OCI-LY1 (cell line): ENCODE measurements around the gene SLC1A2.

Experiments
- H2AFZ ChIP-seq: fragments of 200-600 bp; sonication (generic), shearing (Covaris generic); 2 replicates; pipeline ENCODE4 v1.6.0; 2014; ENCODE audit warnings: antibody characterized with exemption, mild to moderate bottlenecking, low read length
- H3F3A ChIP-seq: fragments of 200-600 bp; sonication (generic), shearing (Covaris generic); 2 replicates; pipeline ENCODE4 v1.6.0; 2014; ENCODE audit warnings: mild to moderate bottlenecking, antibody characterized with exemption, low read length, moderate library complexity; ENCODE audit not compliant: insufficient read depth
- H3K27ac ChIP-seq: fragments of 200-600 bp; sonication (generic); 2 replicates; pipeline ENCODE4 v1.5.1; 2014; ENCODE audit warnings: low read length, mixed run types, mild to moderate bottlenecking, low read depth; ENCODE audit not compliant: poor library complexity, severe bottlenecking
- H3K27me3 ChIP-seq: fragments of 200-600 bp; sonication (generic); 2 replicates; pipeline ENCODE4 v1.6.0; 2014; ENCODE audit warnings: antibody characterized with exemption, mild to moderate bottlenecking, low read length, moderate library complexity; ENCODE audit not compliant: insufficient read depth
- H3K36me3 ChIP-seq: fragments of 200-600 bp; sonication (generic); 2 replicates; pipeline ENCODE4 v1.6.1; 2014; ENCODE audit warnings: mild to moderate bottlenecking, antibody characterized with exemption, low read length, moderate library complexity, mixed read lengths; ENCODE audit not compliant: insufficient read depth
- H3K4me1 ChIP-seq: fragments of 200-600 bp; sonication (generic); 2 replicates; pipeline ENCODE4 v1.5.1; 2014; ENCODE audit warnings: mild to moderate bottlenecking, low read length, moderate library complexity; ENCODE audit not compliant: insufficient read depth, severe bottlenecking
- H3K4me2 ChIP-seq: fragments of 200-600 bp; sonication (generic), shearing (Covaris generic); 2 replicates; pipeline ENCODE4 v1.6.1; 2014; ENCODE audit warnings: low read length
- H3K4me3 ChIP-seq: fragments of 200-600 bp; sonication (generic); 2 replicates; pipeline ENCODE4 v1.5.1; 2014; ENCODE audit warnings: low read length, low read depth, mild to moderate bottlenecking, mixed read lengths; ENCODE audit not compliant: poor library complexity, severe bottlenecking
- H3K79me2 ChIP-seq: fragments of 200-600 bp; shearing (Covaris generic); 2 replicates; pipeline ENCODE4 v1.6.1; 2016; ENCODE audit warnings: mixed run types, low read length, mixed read lengths; ENCODE audit not compliant: insufficient read depth
- H3K9ac ChIP-seq: fragments of 200-600 bp; sonication (generic), shearing (Covaris generic); 2 replicates; pipeline ENCODE4 v1.6.1; 2014; ENCODE audit warnings: mild to moderate bottlenecking, low read length, mixed read lengths
- H3K9me2 ChIP-seq: fragments of 200-600 bp; sonication (generic), shearing (Covaris generic); 2 replicates; pipeline ENCODE4 v1.6.1; 2014; ENCODE audit warnings: low read depth, mild to moderate bottlenecking, low read length, mixed read lengths
- H3K9me3 ChIP-seq: fragments of 200-600 bp; shearing (Covaris generic); 2 replicates; pipeline ENCODE4 v1.6.1; 2014; ENCODE audit warnings: low read length, mixed read lengths
- H4K20me1 ChIP-seq: fragments of 200-600 bp; sonication (generic), shearing (Covaris generic); 2 replicates; pipeline ENCODE4 v1.6.0; 2016; ENCODE audit warnings: mild to moderate bottlenecking, low read length; ENCODE audit not compliant: insufficient read depth
- EZH2 ChIP-seq: fragments of 200-600 bp; sonication (generic), shearing (Covaris generic); IDR thresholded peaks from 2 replicates; pipeline ENCODE4 v1.8.0; 2017; ENCODE audit warnings: borderline replicate concordance, mixed run types, mild to moderate bottlenecking, antibody characterized with exemption, low read length, moderate library complexity, mixed read lengths
- TF ChIP-seq, protein P1 (sequence below): fragments of 200-600 bp; sonication (generic), shearing (Covaris generic); IDR thresholded peaks from 2 replicates; pipeline ENCODE4 v1.5.1; 2017; ENCODE audit warnings: mild to moderate bottlenecking, antibody characterized with exemption, low read length, moderate library complexity, mixed read lengths

SLC1A2 gene

GRCh38 chr11:35214226-35214770 is 205.1 kb downstream of the SLC1A2 start:
- Histone ChIP-seq H3K4me1 (no peaks in the 10 kb centered on the region), H3K36me3 (no peaks in the 10 kb centered on the region), H3K4me2 (no peak overlapping the region), H3K9me2 (no peaks in the 10 kb centered on the region), H3K9ac (no peak overlapping the region), H3F3A (no peaks in the 10 kb centered on the region), H4K20me1 (no peaks in the 10 kb centered on the region), H3K4me3 (no peak overlapping the region), H3K79me2 (no peaks in the 10 kb centered on the region), H2AFZ (no peak overlapping the region), H3K27me3 (no peaks in the 10 kb centered on the region; the same call in 1 of the 2 replicates), H3K27ac (no peak overlapping the region), H3K9me3 (no peaks in the 10 kb centered on the region)
- TF ChIP-seq, protein P1, sequence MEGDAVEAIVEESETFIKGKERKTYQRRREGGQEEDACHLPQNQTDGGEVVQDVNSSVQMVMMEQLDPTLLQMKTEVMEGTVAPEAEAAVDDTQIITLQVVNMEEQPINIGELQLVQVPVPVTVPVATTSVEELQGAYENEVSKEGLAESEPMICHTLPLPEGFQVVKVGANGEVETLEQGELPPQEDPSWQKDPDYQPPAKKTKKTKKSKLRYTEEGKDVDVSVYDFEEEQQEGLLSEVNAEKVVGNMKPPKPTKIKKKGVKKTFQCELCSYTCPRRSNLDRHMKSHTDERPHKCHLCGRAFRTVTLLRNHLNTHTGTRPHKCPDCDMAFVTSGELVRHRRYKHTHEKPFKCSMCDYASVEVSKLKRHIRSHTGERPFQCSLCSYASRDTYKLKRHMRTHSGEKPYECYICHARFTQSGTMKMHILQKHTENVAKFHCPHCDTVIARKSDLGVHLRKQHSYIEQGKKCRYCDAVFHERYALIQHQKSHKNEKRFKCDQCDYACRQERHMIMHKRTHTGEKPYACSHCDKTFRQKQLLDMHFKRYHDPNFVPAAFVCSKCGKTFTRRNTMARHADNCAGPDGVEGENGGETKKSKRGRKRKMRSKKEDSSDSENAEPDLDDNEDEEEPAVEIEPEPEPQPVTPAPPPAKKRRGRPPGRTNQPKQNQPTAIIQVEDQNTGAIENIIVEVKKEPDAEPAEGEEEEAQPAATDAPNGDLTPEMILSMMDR, result no peak
- no peak for TF ChIP-seq EZH2

- no peak overlapping the region for H3K9ac ChIP-seq
- H3K4me1 ChIP-seq, result no peaks in the 10 kb centered on the region
- TF ChIP-seq EZH2, result no peak
- TF ChIP-seq, protein P1, result no peak
- no peak overlapping the region for H3K27ac ChIP-seq
- no peaks in the 10 kb centered on the region for H3K9me2 ChIP-seq
- H3K79me2 ChIP-seq, result no peaks in the 10 kb centered on the region
- no peaks in the 10 kb centered on the region; the same call in 1 of the 2 replicates for H3K27me3 ChIP-seq
- H4K20me1 ChIP-seq, result no peaks in the 10 kb centered on the region
- H3K4me2 ChIP-seq, result no peak overlapping the region
- no peak overlapping the region for H3K4me3 ChIP-seq
- H3F3A ChIP-seq, result no peaks in the 10 kb centered on the region
- H2AFZ ChIP-seq, result no peak overlapping the region
- H3K9me3 ChIP-seq, result no peaks in the 10 kb centered on the region
- no peaks in the 10 kb centered on the region for H3K36me3 ChIP-seq
Observed at GRCh38 chr11:35211952-35212351, 207.4 kb downstream of the SLC1A2 start.

GRCh38 chr11:35210876-35211546 is 208.3 kb downstream of the SLC1A2 start:
- Histone ChIP-seq H3K9me2 (no peaks in the 10 kb centered on the region), H3K36me3 (no peaks in the 10 kb centered on the region), H2AFZ (no peak overlapping the region), H3K4me2 (no peak overlapping the region), H3K4me1 (no peaks in the 10 kb centered on the region), H3K9me3 (no peaks in the 10 kb centered on the region), H3K4me3 (no peak overlapping the region), H3K9ac (no peak overlapping the region), H4K20me1 (no peaks in the 10 kb centered on the region), H3K27ac (no peak overlapping the region), H3F3A (no peaks in the 10 kb centered on the region), H3K27me3 (no peaks in the 10 kb centered on the region; the same call in 1 of the 2 replicates), H3K79me2 (no peaks in the 10 kb centered on the region)
- no peak for TF ChIP-seq EZH2
- TF ChIP-seq, protein P1, result no peak
